SKM-1 treated with dmso at 0.1 percent for 144 hours (cell line): Measurements from ENCODE around the gene ADAMTS13.

Experiments
- DNase-seq: peaks from one replicate; lab custom pipeline; 2025; ENCODE audit not compliant: unreplicated experiment; lab: John Stamatoyannopoulos, UW

Gene ADAMTS13

GRCh38 chr9:133452562-133452961 lies 30.4 kb downstream of the ADAMTS13 start:
- DNase-seq: no peak

DNA sequence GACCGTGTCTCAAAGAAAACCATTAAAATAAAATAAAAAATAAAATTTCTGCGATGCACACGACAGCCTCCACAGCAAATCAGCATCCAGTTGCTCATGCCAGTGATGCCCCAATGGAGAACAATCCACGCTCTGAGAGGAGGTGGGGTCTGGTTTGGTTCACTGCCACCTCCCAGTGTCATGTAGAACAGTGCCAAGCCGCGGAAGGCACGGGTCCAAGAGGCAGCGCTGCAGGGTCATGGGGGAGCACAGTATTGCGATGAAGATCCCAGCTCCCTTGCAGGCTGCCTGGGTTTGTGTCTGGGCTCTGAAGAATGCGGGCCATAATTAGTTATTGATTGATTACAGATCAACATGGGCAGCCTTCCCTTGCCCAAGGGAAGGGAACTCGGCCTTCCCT lies 31.5 kb downstream of the ADAMTS13 start:
- DNase-seq: no peak

DNA sequence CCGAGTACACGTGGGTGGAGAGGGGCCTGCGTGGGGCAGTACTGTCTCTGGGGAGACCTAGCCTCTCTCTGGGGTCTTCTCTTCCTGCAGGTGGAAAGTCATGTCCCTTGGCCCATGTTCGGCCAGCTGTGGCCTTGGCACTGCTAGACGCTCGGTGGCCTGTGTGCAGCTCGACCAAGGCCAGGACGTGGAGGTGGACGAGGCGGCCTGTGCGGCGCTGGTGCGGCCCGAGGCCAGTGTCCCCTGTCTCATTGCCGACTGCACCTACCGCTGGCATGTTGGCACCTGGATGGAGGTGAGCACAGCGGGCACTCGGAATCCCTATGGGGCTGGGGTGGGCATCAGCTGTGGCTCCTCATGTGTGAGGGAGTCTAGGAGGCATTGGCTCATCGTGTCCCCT lies 32.2 kb downstream of the ADAMTS13 start:
- DNase-seq: no peak

- DNase-seq: no peak
Observed at GRCh38 chr9:133454943-133455673, 32.9 kb downstream of the ADAMTS13 start.

DNA sequence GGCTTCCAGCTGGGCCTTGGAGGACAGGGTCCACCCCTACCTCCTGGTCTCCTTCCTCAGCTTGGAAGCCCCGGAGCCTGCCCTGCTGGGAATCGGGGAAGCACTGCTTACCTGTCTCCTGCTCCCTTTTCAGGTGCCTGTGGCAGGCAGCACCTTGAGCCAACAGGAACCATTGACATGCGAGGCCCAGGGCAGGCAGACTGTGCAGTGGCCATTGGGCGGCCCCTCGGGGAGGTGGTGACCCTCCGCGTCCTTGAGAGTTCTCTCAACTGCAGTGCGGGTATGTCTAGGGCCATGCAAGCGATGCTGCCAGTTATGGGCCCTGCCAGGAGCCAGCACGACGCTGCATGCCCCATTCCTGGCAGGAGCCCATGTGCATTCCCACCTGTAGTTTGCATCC lies 33.8 kb downstream of the ADAMTS13 start:
- no peak for DNase-seq

DNA sequence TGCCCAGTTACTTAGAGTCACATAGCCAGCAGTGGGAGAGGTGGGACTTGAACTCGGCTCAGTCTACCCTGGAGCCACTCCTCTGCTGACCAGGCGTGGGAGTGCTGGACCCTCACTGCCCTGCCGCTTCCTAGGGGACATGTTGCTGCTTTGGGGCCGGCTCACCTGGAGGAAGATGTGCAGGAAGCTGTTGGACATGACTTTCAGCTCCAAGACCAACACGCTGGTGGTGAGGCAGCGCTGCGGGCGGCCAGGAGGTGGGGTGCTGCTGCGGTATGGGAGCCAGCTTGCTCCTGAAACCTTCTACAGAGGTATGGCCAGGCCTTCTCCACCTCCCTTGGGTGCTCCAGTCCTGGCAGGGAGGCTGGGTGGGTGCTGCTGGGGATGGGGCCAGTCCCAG lies 34.2 kb downstream of the ADAMTS13 start:
- no peak for DNase-seq

GRCh38 chr9:133457233-133457632 lies 35.1 kb downstream of the ADAMTS13 start:
- DNase-seq: no peak

- no peak for DNase-seq
Observed at GRCh38 chr9:133457748-133458147, 35.6 kb downstream of the ADAMTS13 start.

DNA sequence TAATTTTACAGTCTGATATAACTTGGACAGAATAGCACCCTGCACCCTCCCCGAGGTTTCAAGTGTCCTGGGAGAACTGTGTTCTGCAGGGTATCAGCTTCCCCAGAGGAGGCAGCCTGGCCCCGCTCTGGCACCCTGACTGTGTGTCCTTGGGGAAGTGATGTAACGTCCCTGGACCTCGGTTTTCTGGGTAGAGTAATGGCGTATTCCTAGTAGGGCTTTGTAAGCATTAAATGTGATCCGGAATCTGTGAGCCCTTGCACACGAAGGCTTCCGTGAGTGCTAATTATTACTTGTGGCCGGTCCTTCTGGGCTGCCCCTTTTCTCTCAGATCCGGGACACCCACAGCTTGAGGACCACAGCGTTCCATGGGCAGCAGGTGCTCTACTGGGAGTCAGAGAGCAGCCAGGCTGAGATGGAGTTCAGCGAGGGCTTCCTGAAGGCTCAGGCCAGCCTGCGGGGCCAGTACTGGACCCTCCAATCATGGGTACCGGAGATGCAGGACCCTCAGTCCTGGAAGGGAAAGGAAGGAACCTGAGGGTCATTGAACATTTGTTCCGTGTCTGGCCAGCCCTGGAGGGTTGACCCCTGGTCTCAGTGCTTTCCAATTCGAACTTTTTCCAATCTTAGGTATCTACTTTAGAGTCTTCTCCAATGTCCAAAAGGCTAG lies 36.6 kb downstream of the ADAMTS13 start:
- DNase-seq: peak; percentile 46

DNA sequence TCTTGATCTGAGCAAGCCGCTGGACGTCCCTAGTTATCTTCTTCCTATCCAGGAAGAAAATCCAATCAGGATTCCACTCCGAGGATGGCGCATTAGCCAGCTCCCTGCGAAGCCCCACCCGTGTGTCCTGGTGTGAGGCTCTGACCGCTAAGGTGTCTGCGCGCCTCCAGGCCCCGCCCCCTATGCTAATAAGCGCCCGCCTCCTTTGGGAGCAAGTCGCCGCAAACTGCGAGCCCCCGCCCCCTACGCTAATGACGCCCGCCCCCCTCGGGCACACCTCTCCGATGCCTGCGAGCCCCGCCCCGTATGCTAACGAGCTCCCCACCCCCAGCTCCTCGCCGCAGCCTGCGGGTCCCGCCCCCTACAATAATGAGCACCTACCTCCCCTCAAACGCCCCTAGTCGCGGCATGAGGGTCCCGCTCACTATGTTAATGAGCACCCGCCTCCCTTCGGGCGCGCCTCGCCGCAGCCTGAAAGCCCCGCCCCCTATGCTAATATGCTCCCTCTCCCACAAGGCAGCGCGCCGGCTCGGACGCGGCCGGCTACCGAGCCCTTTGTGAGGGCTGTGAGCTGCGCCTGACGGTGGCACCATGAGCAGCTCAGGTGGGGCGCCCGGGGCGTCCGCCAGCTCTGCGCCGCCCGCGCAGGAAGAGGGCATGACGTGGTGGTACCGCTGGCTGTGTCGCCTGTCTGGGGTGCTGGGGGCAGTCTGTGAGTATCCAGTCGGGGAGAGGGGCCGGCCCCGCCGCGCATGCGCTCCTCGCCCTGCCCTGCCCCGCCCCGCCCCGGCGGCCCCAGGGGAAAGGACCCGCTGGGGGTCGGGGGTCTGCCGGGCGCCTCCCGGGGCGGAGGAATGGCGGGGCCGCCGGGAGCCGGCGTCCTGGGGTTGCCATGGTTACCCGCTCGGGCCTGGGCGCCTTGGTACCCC lies 37.6 kb downstream of the ADAMTS13 start, which contains the start of gene CACFD1:
Gene CACFD1, plus strand, starts transcription at position 503 of the 929 bp plus-strand sequence. Its CDS starts 89 bp downstream, at position 592.
- DNase-seq: peak; percentile 85

DNA sequence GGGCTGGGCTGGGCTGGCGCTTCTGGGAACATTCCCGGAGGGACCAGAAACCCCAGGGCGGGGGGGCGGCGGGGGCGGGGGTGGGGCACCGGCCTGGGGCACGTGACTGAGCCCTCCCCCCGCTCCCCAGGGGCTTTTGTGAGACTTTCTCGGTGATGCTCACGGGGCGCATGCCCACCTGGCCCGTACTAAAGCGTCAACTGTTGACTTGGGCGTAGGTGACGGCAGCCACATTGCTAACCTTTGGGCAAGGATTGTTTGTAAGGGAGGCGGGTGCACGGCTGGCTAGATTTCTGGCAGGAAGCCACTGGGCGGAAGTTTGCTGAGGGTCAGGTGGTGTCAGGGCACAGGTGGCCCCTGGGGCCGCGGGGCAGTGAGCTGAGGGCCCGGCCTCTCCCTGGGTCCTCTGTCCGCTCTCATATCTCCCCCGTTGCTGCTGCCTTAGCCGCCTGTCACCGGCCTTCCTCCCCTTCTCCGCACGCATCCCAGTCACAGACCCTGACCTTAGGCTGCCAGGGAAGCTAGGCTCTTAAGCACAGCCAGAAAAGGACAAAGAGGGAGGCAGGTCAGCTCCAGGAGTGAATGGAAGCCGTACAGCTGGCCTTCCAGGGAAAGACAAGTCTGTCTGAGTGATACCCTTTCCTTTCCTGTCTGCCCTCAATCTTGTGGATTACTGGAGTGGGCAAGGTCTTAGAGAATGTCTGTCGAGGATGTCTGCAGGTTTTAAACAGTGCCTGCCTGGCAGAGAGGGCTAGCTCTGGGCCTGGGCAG lies 38.4 kb downstream of the ADAMTS13 start:
- no peak for DNase-seq

DNA sequence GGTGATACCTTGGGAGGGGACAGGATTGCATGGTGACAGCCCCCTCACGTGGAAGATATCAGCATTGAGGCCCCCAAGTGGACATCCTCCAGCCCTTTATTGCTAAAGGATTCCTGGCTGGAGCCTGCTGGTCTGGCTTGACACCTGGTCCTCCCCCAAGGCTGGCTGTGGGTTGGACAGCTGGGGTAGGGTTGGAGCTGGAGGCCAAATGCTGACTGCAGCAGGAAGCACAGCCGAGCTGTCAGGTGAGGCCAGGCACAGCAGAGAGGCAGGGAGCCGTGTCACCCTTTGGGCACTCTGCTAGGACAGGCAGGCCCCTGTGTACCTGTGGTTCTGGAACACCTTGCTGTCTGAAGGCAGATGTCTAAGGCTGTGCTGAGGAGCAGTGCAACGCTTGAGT lies 39.8 kb downstream of the ADAMTS13 start:
- no peak for DNase-seq

GRCh38 chr9:133463234-133463863 lies 41.2 kb downstream of the ADAMTS13 start:
- DNase-seq: no peak

- no peak for DNase-seq
Observed at GRCh38 chr9:133463864-133464615, 41.9 kb downstream of the ADAMTS13 start.

DNA sequence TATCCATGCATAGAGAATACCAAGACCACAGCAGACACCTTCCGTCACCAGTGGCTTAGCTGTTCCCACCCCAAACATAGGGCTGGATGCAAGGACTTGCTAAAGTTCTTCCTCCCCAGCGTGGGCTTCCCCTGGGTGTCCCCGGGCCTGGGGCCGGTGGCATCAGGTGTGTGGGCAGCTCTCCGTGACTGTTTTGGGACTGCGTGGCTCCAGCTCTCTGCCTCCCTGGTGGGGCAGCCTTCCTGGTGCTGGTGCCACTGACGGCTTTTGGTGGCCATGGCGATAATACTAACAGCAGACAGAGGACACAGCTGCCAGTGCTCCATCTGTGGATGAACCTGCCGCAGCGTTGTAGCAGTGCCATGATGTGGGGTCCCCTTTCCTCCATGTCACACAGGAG lies 42.5 kb downstream of the ADAMTS13 start:
- DNase-seq: no peak

DNA sequence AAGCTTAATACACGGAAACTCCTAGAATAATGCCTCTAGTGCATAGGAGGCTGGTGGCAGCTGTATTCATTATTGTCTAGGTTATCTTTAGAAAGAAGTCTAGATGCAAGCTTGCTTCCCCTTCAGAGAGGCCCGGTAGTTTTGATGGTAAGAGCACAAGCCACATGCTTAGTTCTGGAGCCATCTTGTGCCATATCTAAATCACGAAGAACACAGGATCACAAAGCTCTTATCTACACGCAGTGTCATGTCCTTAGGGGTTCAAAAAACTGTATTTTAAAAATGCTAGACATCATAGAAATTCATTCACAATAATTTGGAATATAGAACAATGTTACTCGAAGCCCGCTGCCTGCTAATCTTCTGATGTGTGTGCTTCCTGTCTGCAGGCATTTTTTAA lies 43.8 kb downstream of the ADAMTS13 start:
- DNase-seq: no peak

GRCh38 chr9:133467101-133467500 lies 44.9 kb downstream of the ADAMTS13 start:
- no peak for DNase-seq

DNA sequence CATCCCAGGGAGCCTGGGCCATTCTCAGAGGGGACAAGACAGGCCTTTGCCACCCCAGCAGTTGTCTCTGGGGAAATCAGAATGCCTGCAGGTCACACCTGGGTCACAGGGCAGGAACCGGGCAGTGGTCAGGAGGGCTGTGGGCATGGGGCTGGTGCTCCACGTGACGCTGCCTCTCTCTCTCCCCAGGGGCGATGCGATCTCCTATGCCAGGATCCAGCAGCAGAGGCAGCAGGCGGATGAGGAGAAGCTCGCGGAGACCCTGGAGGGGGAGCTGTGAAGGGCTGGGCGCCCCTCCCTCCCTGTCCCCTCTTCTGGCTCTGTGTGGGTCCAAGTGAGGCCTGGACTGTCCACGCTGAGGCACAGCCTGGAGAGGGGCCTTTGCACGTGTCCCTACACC lies 46.2 kb downstream of the ADAMTS13 start:
- no peak for DNase-seq

- DNase-seq: no peak
Observed at GRCh38 chr9:133468777-133469421, 46.7 kb downstream of the ADAMTS13 start.
